HG03439 (cell line): ENCODE results near the gene DST.

ENCODE experiments used
- ATAC-seq: cut with Tn5 transposase; IDR thresholded peaks from one replicate; pipeline ENCODE4 v1.9.1; 2021; ENCODE audit warnings: mild to moderate bottlenecking, moderate library complexity; ENCODE audit not compliant: unreplicated experiment

Gene DST

GRCh38 chr6:56642366-56643261 lies at the start of gene DST:
TSS of gene DST (minus strand) at chr6:56642889.
- no peak for ATAC-seq

- no peak for ATAC-seq
Measured at GRCh38 chr6:56691814-56692213, 49.1 kb upstream of the DST start.

GRCh38 chr6:56691286-56691595 lies 48.6 kb upstream of the DST start:
- ATAC-seq = no peak

DNA sequence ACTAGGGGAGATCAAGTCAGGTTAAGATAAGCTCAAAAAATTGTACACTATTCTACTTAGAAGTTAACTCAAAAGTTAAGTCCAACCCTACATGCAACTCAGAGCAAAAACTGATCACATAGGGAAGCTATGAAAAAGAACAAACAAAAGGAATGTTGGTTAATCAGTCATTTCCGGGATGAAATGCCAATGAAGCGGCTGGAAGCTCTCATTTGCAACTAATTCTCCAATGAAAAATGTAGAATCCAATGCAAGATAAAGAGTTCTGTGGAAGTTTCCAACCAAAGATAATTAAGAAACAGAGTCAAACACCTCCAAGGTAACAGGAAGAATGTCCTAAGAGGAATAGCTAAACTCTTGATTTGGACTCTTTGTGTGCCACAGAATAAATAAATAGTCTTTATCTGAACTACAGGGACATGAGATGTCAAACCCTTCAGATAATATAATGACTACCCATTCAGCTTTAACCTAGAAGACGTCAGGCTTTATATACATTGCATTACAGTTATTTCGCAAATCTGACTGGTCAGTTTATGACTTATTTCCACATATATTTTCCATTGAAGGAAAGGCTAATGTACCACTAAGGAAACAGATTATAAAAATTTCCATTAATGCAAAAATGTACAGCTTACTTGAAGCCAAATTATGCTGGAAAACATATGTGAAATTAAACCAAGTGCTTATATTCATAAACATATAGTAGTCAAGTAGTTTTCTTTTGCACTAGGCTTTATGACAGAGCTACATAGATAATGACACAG lies 48.0 kb upstream of the DST start:
- ATAC-seq = no peak

GRCh38 chr6:56689663-56690062 lies 47.0 kb upstream of the DST start:
- ATAC-seq = no peak

DNA sequence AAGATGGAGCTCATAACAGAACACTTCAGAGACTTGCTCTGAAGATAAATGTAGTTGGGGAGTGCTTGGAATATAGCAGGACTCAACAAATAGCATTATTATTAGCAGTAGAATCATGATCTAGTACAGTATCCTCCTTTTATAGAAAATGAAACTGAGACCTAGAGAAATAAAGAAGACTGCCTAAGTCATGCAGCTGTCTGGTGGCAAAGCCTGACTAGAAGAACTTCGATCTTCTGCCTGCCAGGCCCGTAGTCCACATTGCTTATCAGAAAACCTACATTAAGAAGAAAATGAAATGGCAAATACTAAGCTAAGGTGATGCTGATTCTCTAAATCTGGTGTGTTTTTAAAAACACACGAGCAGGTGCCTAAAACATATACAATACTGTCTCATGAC lies 46.4 kb upstream of the DST start:
- no peak for ATAC-seq

DNA sequence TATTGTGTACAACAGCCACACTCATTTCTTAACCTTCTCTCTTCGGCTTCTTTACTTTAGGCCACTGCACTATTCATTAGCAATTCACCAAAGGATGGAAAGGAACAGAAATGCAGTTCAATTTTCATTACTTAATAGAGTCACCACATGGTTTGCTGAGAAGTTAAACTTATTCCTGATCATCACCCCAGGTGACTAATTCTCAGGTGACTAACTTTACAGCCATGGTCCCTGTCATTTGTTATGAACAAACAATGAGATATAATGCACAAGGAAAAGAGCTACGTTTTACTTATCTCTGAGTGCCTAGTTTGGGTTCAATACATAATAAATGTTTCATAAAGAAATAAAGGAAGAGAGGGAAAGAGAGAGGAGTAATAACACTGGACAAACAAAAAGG lies 45.8 kb upstream of the DST start:
- no peak for ATAC-seq

- ATAC-seq = no peak
Measured at GRCh38 chr6:56687551-56687950, 44.9 kb upstream of the DST start.

DNA sequence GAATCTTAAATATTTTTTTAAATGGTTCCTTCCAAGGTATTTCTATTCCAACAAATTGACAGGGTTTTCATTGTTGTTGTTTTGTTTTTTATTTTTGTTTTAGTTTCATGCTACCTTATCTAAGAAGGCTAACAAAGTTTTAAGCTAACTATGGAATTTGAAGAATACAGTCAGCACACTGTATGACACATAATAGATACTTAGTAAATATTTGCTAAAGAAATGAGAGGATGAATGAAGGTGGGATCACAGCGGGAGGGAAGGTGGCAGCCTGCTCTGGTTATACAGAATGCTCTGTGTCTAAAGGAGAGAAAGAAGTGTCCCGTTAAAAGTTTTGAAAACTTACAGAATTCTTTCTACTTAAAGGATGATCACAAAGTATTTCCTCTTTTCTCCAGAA lies 43.7 kb upstream of the DST start:
- ATAC-seq = no peak

GRCh38 chr6:56685994-56686393 lies 43.3 kb upstream of the DST start:
- ATAC-seq = no peak

- ATAC-seq = no peak
Measured at GRCh38 chr6:56685102-56685733, 42.5 kb upstream of the DST start.

DNA sequence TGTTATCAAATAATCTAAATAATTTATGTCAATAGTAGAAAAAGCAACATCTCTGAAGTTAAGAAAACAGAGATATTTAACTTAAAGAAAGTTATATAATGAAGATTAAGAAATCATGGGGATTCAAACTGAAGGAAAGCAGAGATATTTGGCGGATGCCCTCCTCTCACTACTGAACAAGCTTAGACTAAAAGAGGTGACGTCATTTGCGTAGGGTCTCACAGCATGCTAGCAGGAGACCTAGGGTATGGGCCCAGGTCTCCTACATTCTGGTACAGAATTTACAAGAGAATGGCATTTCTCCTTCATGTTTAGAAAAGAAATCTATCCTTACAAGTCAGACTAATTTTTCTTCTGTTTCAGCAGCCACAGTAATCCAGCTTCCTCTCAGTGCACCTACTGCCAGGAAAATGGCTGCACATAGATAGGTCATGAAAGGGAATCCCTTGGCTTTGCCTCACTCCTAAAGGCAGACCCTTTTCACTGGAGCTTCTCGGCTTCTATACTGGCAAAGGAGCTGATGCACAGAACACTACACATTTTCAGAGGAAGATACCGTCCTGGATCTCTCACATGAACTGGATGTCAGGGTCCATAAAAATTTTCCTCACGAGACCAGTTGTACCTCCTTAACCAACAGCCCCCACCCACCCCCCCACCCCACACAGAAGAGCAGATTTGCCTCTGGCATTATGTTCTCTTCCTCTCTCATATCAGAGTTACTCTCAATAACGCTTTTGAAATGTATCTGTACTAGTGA lies 41.8 kb upstream of the DST start:
- no peak for ATAC-seq

GRCh38 chr6:56683882-56684281 lies 41.2 kb upstream of the DST start:
- ATAC-seq = no peak

- ATAC-seq = no peak
Measured at GRCh38 chr6:56682635-56683034, 39.9 kb upstream of the DST start.

DNA sequence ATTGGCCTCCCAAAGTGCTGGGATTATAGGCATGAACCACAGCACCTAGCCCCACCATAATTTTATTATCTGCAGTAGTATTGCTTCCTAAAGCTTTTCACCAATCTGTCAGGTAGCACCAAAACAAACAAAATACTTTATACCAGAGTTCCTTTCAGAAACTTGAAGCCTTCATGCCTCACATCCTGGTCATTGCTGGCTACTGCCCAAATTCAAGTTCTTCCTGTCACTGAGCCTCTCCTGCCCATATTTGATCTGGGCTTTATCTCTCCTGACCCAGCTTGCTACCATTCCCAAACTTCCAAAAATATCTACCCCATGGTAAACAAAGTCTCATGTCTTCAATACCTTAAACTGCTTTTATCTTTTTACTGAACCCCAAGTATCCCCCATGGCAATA lies 34.9 kb upstream of the DST start:
- no peak for ATAC-seq

- ATAC-seq = no peak
Measured at GRCh38 chr6:56671651-56672461, 29.2 kb upstream of the DST start.

- ATAC-seq = no peak
Measured at GRCh38 chr6:56671160-56671559, 28.5 kb upstream of the DST start.

DNA sequence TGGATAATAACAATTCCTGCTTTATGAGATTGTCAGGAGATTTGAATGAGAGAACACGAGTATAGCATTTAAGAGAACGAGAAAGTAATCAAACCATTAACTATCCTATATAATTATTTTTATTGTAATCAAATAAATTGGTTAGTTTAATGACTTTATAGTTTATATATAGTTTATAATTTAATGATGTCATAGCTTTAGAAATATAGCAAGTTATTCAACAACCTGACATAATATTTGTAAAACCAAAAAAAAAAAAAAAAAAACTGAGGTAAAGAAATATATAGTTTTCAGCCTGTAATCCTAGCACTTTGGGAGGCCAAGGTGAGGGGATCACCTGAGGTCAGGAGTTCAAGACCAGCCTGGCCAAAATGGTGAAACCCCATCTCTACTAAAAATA lies 26.4 kb upstream of the DST start:
- ATAC-seq = no peak

DNA sequence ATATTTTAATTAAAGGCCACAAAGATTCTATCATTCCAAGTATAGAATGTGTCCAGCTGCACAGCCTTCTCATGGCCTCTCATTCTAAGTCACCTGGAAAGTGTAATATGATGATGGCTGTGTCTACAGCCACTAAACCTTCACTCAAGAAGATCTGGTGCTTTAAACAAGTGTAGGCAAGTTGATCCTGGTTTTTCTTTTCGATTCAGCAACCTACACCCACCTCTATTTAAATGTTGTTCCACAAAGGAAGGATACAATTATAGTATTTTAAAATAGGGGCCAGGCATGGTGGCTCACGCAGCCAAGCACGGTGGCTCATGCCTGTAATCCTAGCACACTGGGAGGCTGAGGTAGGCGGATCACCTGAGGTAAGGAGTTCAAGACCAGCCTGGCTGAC lies 25.5 kb upstream of the DST start:
- ATAC-seq = no peak

DNA sequence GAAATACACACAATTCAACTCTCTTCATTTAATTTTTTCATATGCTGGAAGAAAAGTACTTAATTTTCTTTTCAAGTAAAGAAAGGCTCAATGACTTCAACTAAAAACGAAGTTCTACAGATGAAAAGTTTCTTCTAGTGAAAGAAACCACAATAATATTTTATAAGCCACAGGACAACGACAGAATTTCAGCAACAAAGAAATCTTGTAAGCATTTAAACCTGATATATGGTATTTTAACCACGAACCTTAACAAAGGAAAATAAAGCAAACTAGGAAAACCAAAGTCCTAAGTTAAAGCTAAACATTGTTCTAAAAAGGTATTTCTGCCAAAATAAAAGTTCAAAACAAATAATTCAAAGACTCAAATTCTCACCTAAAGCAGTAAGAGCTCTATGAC lies 24.6 kb upstream of the DST start:
- ATAC-seq = no peak
